H1 (cell line): ENCODE measurements around the gene PRKN. TPM values are rescaled to one million over a fixed set of nuclear protein-coding genes. Genes with fewer than 3 reads are reported as not detected.

Experiments
- CTCF ChIA-PET: fragments of 300-600 bp; sonication (Branson Sonifier 250); formaldehyde crosslinking; loops from one replicate; lab custom pipeline; 2021; ENCODE audit not compliant: partially characterized antibody; lab: Charles Lee
- POLR2A ChIA-PET: fragments of 300-600 bp; sonication (Branson Sonifier 250); formaldehyde crosslinking; loops from one replicate; lab custom pipeline; 2021; ENCODE audit warnings: inconsistent platforms; ENCODE audit not compliant: partially characterized antibody; lab: Charles Lee
- DNase-seq, 2 experiments: peaks; one replicate each; pipeline versions ENCODE4 v3.0.0 to v3.0.0-alpha.2; 2010 to 2022; ENCODE audit warnings: low spot score in 2 of 2, low read depth in 1 of 2, mixed read lengths in 1 of 2
- FAIRE-seq: peaks from 2 replicates; lab custom pipeline; 2011; peaks lifted over from hg19 to GRCh38; lab: Jason Lieb, UNC
- H2AFZ ChIP-seq: 2 replicates; pipeline ENCODE4 v1.8.1; 2012; ENCODE audit warnings: low read length, inconsistent platforms
- H2AK5ac ChIP-seq: 2 replicates; pipeline ENCODE4 v1.6.1; 2013; ENCODE audit warnings: low read depth, low read length
- H2BK120ac ChIP-seq: replicated peaks from 2 replicates; pipeline ENCODE3; 2013; ENCODE audit warnings: low read depth, low read length, inconsistent platforms
- H2BK12ac ChIP-seq: 2 replicates; pipeline ENCODE4 v1.6.1; 2013; ENCODE audit warnings: low read depth, low read length
- H2BK15ac ChIP-seq: 2 replicates; pipeline ENCODE4 v1.6.1; 2013; ENCODE audit warnings: low read length
- H2BK20ac ChIP-seq: 2 replicates; pipeline ENCODE4 v1.6.1; 2013; ENCODE audit warnings: low read length
- H2BK5ac ChIP-seq: 2 replicates; pipeline ENCODE4 v1.6.1; 2013; ENCODE audit warnings: low read depth, low read length
- H3K14ac ChIP-seq: 2 replicates; pipeline ENCODE4 v1.6.1; 2013; ENCODE audit warnings: inconsistent platforms; ENCODE audit not compliant: insufficient read length
- H3K18ac ChIP-seq: 2 replicates; pipeline ENCODE4 v1.6.1; 2013; ENCODE audit warnings: low read length; ENCODE audit errors: extremely low read depth
- H3K23ac ChIP-seq: 2 replicates; pipeline ENCODE4 v1.6.1; 2013; ENCODE audit warnings: inconsistent platforms; ENCODE audit not compliant: insufficient read length
- H3K23me2 ChIP-seq: 2 replicates; pipeline ENCODE4 v1.6.1; 2013; ENCODE audit warnings: low read depth, low read length
- H3K27ac ChIP-seq: 2 replicates; pipeline ENCODE4 v1.6.1; 2011; ENCODE audit warnings: low read depth, low read length, inconsistent platforms
- H3K27me3 ChIP-seq, 4 experiments: replicated peaks in 1 of 4; 1 replicate in 1 of 4; 2 replicates in 3 of 4; pipeline versions ENCODE4 v1.6.1 to v1.8.1; 2011 to 2013; ENCODE audit warnings: low read length in 3 of 4, mild to moderate bottlenecking in 3 of 4, inconsistent platforms in 2 of 4, mixed read lengths in 2 of 4, moderate library complexity in 1 of 4; ENCODE audit not compliant: control insufficient read depth in 3 of 4, insufficient read depth in 3 of 4; ENCODE audit errors: extremely low read depth in 1 of 4
- H3K36me3 ChIP-seq, 4 experiments: 2 replicates each; pipeline versions ENCODE4 v1.6.1 to v1.8.1; 2011 to 2013; ENCODE audit warnings: mild to moderate bottlenecking in 4 of 4, low read length in 3 of 4, moderate library complexity in 2 of 4, control low read depth in 1 of 4, inconsistent platforms in 1 of 4; ENCODE audit not compliant: insufficient read depth in 4 of 4, control insufficient read depth in 2 of 4
- H3K4ac ChIP-seq: replicated peaks from 2 replicates; pipeline ENCODE3; 2013; ENCODE audit warnings: low read length, low read depth, mixed read lengths, inconsistent platforms; ENCODE audit not compliant: insufficient read length
- H3K4me1 ChIP-seq, 4 experiments: replicated peaks in 1 of 4; 1 replicate in 1 of 4; 2 replicates in 3 of 4; pipeline versions ENCODE4 v1.6.1 to v1.8.1; 2011 to 2013; ENCODE audit warnings: low read length in 3 of 4, inconsistent platforms in 2 of 4, mixed read lengths in 1 of 4; ENCODE audit not compliant: insufficient read depth in 4 of 4, control insufficient read depth in 3 of 4
- H3K4me2 ChIP-seq, 2 experiments: 2 replicates each; pipeline versions ENCODE4 v1.6.1 to v1.8.1; 2011 to 2013; ENCODE audit warnings: low read depth in 2 of 2, low read length in 2 of 2, control low read depth in 1 of 2, inconsistent platforms in 1 of 2, mild to moderate bottlenecking in 1 of 2; ENCODE audit not compliant: insufficient read depth in 1 of 2
- H3K4me3 ChIP-seq, 4 experiments: fragments of 200-600, 300-600 bp in 1 of 4; sonication (generic), shearing (Covaris generic), sonication (Bioruptor Twin) in 1 of 4; 2 replicates each; pipeline versions ENCODE4 v1.5.1 to v1.8.1; 2011 to 2016; ENCODE audit warnings: low read length in 4 of 4, low read depth in 3 of 4, control low read depth in 2 of 4, inconsistent platforms in 2 of 4, mild to moderate bottlenecking in 2 of 4, mixed read lengths in 1 of 4, moderate library complexity in 1 of 4; ENCODE audit not compliant: insufficient read depth in 2 of 4; ENCODE audit errors: extremely low read depth in 1 of 4
- H3K56ac ChIP-seq: replicated peaks from 2 replicates; pipeline ENCODE3; 2013; ENCODE audit warnings: low read depth, mild to moderate bottlenecking, mixed read lengths, low read length, inconsistent platforms; ENCODE audit not compliant: insufficient read length
- H3K79me1 ChIP-seq: 2 replicates; pipeline ENCODE4 v1.6.1; 2013; ENCODE audit warnings: low read depth, low read length, control low read depth
- H3K79me2 ChIP-seq, 2 experiments: 2 replicates each; pipeline versions ENCODE4 v1.6.1 to v1.8.1; 2012 to 2013; ENCODE audit warnings: low read length in 2 of 2, mild to moderate bottlenecking in 2 of 2, inconsistent platforms in 1 of 2; ENCODE audit not compliant: insufficient read depth in 2 of 2, control insufficient read depth in 1 of 2
- H3K9ac ChIP-seq, 4 experiments: replicated peaks in 1 of 4; 1 replicate in 1 of 4; 2 replicates in 3 of 4; pipeline versions ENCODE4 v1.6.1 to v1.8.1; 2011 to 2013; ENCODE audit warnings: low read depth in 3 of 4, low read length in 3 of 4, control low read depth in 2 of 4, mild to moderate bottlenecking in 2 of 4, moderate library complexity in 2 of 4, inconsistent platforms in 1 of 4; ENCODE audit errors: extremely low read depth in 1 of 4
- H3K9me3 ChIP-seq, 2 experiments: 2 replicates each; pipeline versions ENCODE4 v1.6.1 to v1.8.1; 2012 to 2013; ENCODE audit warnings: mild to moderate bottlenecking in 2 of 2, moderate library complexity in 2 of 2, control low read depth in 1 of 2, inconsistent platforms in 1 of 2, low read depth in 1 of 2, low read length in 1 of 2, mixed read lengths in 1 of 2; ENCODE audit not compliant: insufficient read depth in 2 of 2
- H4K20me1 ChIP-seq, 2 experiments: replicated peaks in 1 of 2; 2 replicates each; pipeline versions ENCODE3 to v1.8.1; 2011 to 2013; ENCODE audit warnings: inconsistent platforms in 2 of 2, low read length in 2 of 2, mild to moderate bottlenecking in 1 of 2; ENCODE audit not compliant: insufficient read depth in 2 of 2, control insufficient read depth in 1 of 2
- H4K5ac ChIP-seq: 2 replicates; pipeline ENCODE4 v1.6.1; 2013; ENCODE audit warnings: low read length, low read depth, mixed read lengths, inconsistent platforms; ENCODE audit not compliant: insufficient read length
- H4K8ac ChIP-seq: 2 replicates; pipeline ENCODE4 v1.8.0; 2013; ENCODE audit warnings: mild to moderate bottlenecking, moderate library complexity, low read length, inconsistent platforms; ENCODE audit not compliant: insufficient read depth; ENCODE audit errors: extremely low read depth
- H4K91ac ChIP-seq: replicated peaks from 2 replicates; pipeline ENCODE3; 2013; ENCODE audit warnings: low read length, mixed read lengths, inconsistent platforms; ENCODE audit not compliant: insufficient read length
- ATF2 ChIP-seq: IDR thresholded peaks from 2 replicates; pipeline ENCODE4 v1.6.1; 2012; ENCODE audit warnings: low read length, inconsistent platforms
- CEBPB ChIP-seq: IDR thresholded peaks from 2 replicates; pipeline ENCODE4 v1.6.1; 2012; ENCODE audit warnings: low read depth, low read length
- CHD1 ChIP-seq: IDR thresholded peaks from 2 replicates; pipeline ENCODE4 v1.6.1; 2012; ENCODE audit warnings: low read depth, low read length, improper control_type of control experiment
- CHD2 ChIP-seq: IDR thresholded peaks from 2 replicates; pipeline ENCODE4 v1.6.1; 2012; ENCODE audit warnings: low read length, improper control_type of control experiment
- EGR1 ChIP-seq: IDR thresholded peaks from 2 replicates; pipeline ENCODE4 v1.6.1; 2011; ENCODE audit warnings: low read depth, low read length, borderline replicate concordance
- HDAC6 ChIP-seq: IDR thresholded peaks from one replicate; pipeline ENCODE4 v1.7.1; 2012; ENCODE audit warnings: low read depth, mild to moderate bottlenecking, inconsistent platforms, low read length, moderate library complexity
- RAD21 ChIP-seq, 2 experiments: IDR thresholded peaks in 1 of 2; conservative IDR thresholded peaks in 1 of 2; 2 replicates each; pipeline ENCODE4 v1.6.1; 2011; ENCODE audit warnings: low read depth in 2 of 2, low read length in 2 of 2, improper control_type of control experiment in 1 of 2, inconsistent platforms in 1 of 2, mild to moderate bottlenecking in 1 of 2, moderate library complexity in 1 of 2
- RFX5 ChIP-seq: IDR thresholded peaks from 2 replicates; pipeline ENCODE4 v1.6.1; 2011; ENCODE audit warnings: low read depth, low read length, improper control_type of control experiment, borderline replicate concordance
- SAP30 ChIP-seq: fragments of 300-600 bp; sonication (generic); IDR thresholded peaks from 2 replicates; pipeline ENCODE4 v1.7.1; 2012; ENCODE audit warnings: low read length, moderate library complexity, mild to moderate bottlenecking, inconsistent platforms; ENCODE audit not compliant: insufficient read depth, insufficient replicate concordance
- SIRT6 ChIP-seq: IDR thresholded peaks from one replicate; pipeline ENCODE4 v1.7.1; 2012; ENCODE audit warnings: low read length, inconsistent platforms
- SIX5 ChIP-seq: IDR thresholded peaks from 2 replicates; pipeline ENCODE4 v1.6.1; 2011; ENCODE audit warnings: mild to moderate bottlenecking, low read depth, low read length
- SP2 ChIP-seq: IDR thresholded peaks from 2 replicates; pipeline ENCODE4 v1.6.1; 2012; ENCODE audit warnings: mild to moderate bottlenecking, low read length, inconsistent platforms
- TAF1 ChIP-seq: IDR thresholded peaks from 2 replicates; pipeline ENCODE4 v1.6.1; 2011; ENCODE audit warnings: mild to moderate bottlenecking, low read depth, low read length
- ZNF274 ChIP-seq: IDR thresholded peaks from 2 replicates; pipeline ENCODE4 v1.7.0; 2012; ENCODE audit warnings: low read length, borderline replicate concordance; ENCODE audit errors: extremely low read depth
- WGBS, 2 experiments: shearing (Covaris generic) in 1 of 2; methylation state at CpG; one replicate each; pipeline versions ENCODE4 v1.1.6 to v1.1.7; 2013 to 2015; ENCODE audit warnings: low lambda C conversion rate in 2 of 2, mixed read lengths in 2 of 2, inconsistent platforms in 1 of 2, low coverage in 1 of 2, missing lambda C conversion rate in 1 of 2; ENCODE audit not compliant: insufficient replicate concordance in 2 of 2, insufficient coverage in 1 of 2, insufficient read length in 1 of 2; ENCODE audit errors: extremely low coverage in 1 of 2, missing lambda C conversion rate in 1 of 2; 5-methylcytosine and 5-hydroxymethylcytosine counted together
- polyA plus RNA-seq, 7 experiments: library from polyadenylated mRNA; depleted of rRNA in 3 of 7; stranded (reverse) in 5 of 7; unstranded in 2 of 7; fragments of >200 nt in 5 of 7; fragments of 200-250 nt in 2 of 7; gene quantifications; 1 replicate in 5 of 7; 2 replicates in 1 of 7; 4 replicates in 1 of 7; pipeline versions ENCODE4 v1.2.1 to v1.2.3, GENCODE V29; 2011 to 2013; ENCODE audit warnings: missing spikeins in 2 of 7, mixed read lengths in 2 of 7
- total RNA-seq: library from RNA; stranded (reverse); fragmentation: NEBNext Ultra II Directional; extraction: Animal tissue kit (Norgen Biotek cat#: 25700); gene quantifications from 2 replicates; pipeline ENCODE4 v1.2.1, GENCODE V29; 2021

The PRKN gene
- total and polyA plus RNA-seq, 2 of the 8 experiments (the other 6 are each of a cell fraction or from before 2014, with no cell fraction given) = 0.13 to 0.29 TPM

- Histone ChIP-seq H3K79me2 (no peaks in the 10 kb centered on the region), H3K4ac (no peak overlapping the region), H3K9me3 (no peaks in the 10 kb centered on the region), H4K5ac (no peak overlapping the region), H3K4me2 (no peak overlapping the region), H2AK5ac (no peak overlapping the region), H3K4me3 (no peak overlapping the region), H2AFZ (no peak overlapping the region), H2BK12ac (no peak overlapping the region), H3K9ac (no peak overlapping the region), H3K18ac (no peak overlapping the region), H3K56ac (no peak overlapping the region), H3K14ac (no peak overlapping the region), H3K27me3 (no peaks in the 10 kb centered on the region), H2BK5ac (no peak overlapping the region), H3K4me1 (no peaks in the 10 kb centered on the region), H3K23me2 (peaks cover 3% of the 10 kb centered on the region; the same call in 1 of the 2 replicates), H3K27ac (no peak overlapping the region), H3K23ac (no peak overlapping the region), H2BK15ac (no peak overlapping the region), H4K91ac (no peak overlapping the region), H4K8ac (no peak overlapping the region), H3K79me1 (no peaks in the 10 kb centered on the region), H2BK20ac (no peak overlapping the region), H4K20me1 (no peaks in the 10 kb centered on the region), H2BK120ac (no peak overlapping the region), H3K36me3 (no peaks in the 10 kb centered on the region)
- FAIRE-seq (no peak), DNase-seq (no peak)
- CTCF ChIA-PET = no interaction called here
- 92% methylated on average over 2 of the region's 2 CpGs; no CpG with 5 or more reads in 1 of the 2 experiments for WGBS, 2 experiments
- POLR2A ChIA-PET = no interaction called here
- TF ChIP-seq HDAC6 = no peak
- TF ChIP-seq SIRT6 = no peak
- TF ChIP-seq SIX5 = no peak
- no peak for TF ChIP-seq SAP30
- no peak for TF ChIP-seq CHD1
- no peak for TF ChIP-seq EGR1
- TF ChIP-seq TAF1 = no peak
- no peak for TF ChIP-seq ZNF274
- no peak for TF ChIP-seq CHD2
- TF ChIP-seq RFX5 = no peak
- TF ChIP-seq CEBPB = no peak
- TF ChIP-seq SP2 = no peak
- no peak for TF ChIP-seq RAD21 (IDR thresholded peaks at IDR 0.05 in 1 of 2, conservative IDR thresholded peaks at IDR 0.05 in 1 of 2; ENCODE audit: low read depth in 2 of 2, low read length in 2 of 2)
- no peak for TF ChIP-seq ATF2
Measured at GRCh38 chr6:162576016-162576415, 151.6 kb downstream of the PRKN start.
